ENCODE measurements around the gene OR2M2. TPM values are rescaled to one million over a fixed set of nuclear protein-coding genes. Genes with fewer than 3 reads are reported as not detected.

The OR2M2 gene
- total and polyA plus RNA-seq, 9 of the 15 experiments (the other 6 are each of a cell fraction or from before 2014, with no cell fraction given) = not detected

- ChIA-PET POLR2A (no interaction called here), CTCF (ENCODE audit: low intra/inter-chr PET ratio) (no interaction called here)
- Histone ChIP-seq H3K27ac (ENCODE audit: extremely low read depth, low read depth, low read length) (no peak within 1 kb of the TSS), H4K20me1 (replicated peaks; ENCODE audit: control insufficient read depth, insufficient read depth, low read length) (no peaks in the 10 kb centered on the region), H3K9me1 (ENCODE audit: control insufficient read depth, insufficient read depth, low read length) (no peaks in the 10 kb centered on the region), H3K79me2 (ENCODE audit: control insufficient read depth, insufficient read depth, low read length) (no peaks in the 10 kb centered on the region), H3K36me3 (ENCODE audit: control insufficient read depth, insufficient read depth, low read length) (no peaks in the 10 kb centered on the region), H3K4me3 (no peak within 1 kb of the TSS), H3K27me3 (ENCODE audit: control insufficient read depth in 2 of 2, insufficient read depth in 2 of 2, low read length in 2 of 2) (no peaks in the 10 kb centered on the region), H3K9ac (ENCODE audit: insufficient read depth in 1 of 2, low read depth in 2 of 2, low read length in 2 of 2) (no peak within 1 kb of the TSS), H3K9me3 (replicated peaks; ENCODE audit: control insufficient read depth, insufficient read depth, low read depth, low read length) (no peaks in the 10 kb centered on the region; the same call in 1 of the 2 replicates), H2AFZ (ENCODE audit: low read depth, low read length) (no peak within 1 kb of the TSS), H3K4me1 (replicated peaks in 1 of 2; ENCODE audit: control insufficient read depth in 2 of 2, insufficient read depth in 2 of 2, low read length in 2 of 2) (no peaks in the 10 kb centered on the region), H3K4me2 (ENCODE audit: insufficient read depth, low read length) (no peak within 1 kb of the TSS)
- TF ChIP-seq E2F8 (IDR thresholded peaks at IDR 0.05; ENCODE audit: low read depth, partially characterized antibody) = no peak
- TF ChIP-seq SIN3A (IDR thresholded peaks at IDR 0.05; ENCODE audit: borderline replicate concordance in 2 of 2, control insufficient read depth in 1 of 2, low read depth in 2 of 2, low read length in 2 of 2) = no peak
- TF ChIP-seq TRIM24 (IDR thresholded peaks at IDR 0.05) = no peak
- TF ChIP-seq HDGF (IDR thresholded peaks at IDR 0.05) = no peak
- no peak for TF ChIP-seq TGIF2 (CRISPR knock-in tag; IDR thresholded peaks at IDR 0.05)
- no peak for TF ChIP-seq ZFX (CRISPR knock-in tag; IDR thresholded peaks at IDR 0.05)
- no peak for TF ChIP-seq MTF1 (CRISPR knock-in tag; IDR thresholded peaks at IDR 0.05; ENCODE audit: borderline replicate concordance)
- no peak for TF ChIP-seq RNF2 (IDR thresholded peaks at IDR 0.05)
- TF ChIP-seq CBX3 (IDR thresholded peaks at IDR 0.05; ENCODE audit: borderline replicate concordance in 1 of 2, low read length in 2 of 2) = no peak
- no peak for TF ChIP-seq CSDE1 (IDR thresholded peaks at IDR 0.05)
- TF ChIP-seq NEUROD1 (IDR thresholded peaks at IDR 0.05; ENCODE audit: borderline replicate concordance, low read depth, low read length, partially characterized antibody) = no peak
- TF ChIP-seq NELFE (IDR thresholded peaks at IDR 0.05; ENCODE audit: insufficient read depth, insufficient read length) = no peak
- no peak for TF ChIP-seq NONO (IDR thresholded peaks at IDR 0.05; ENCODE audit: low read depth in 2 of 2, low read length in 1 of 2)
- TF ChIP-seq C11orf30 (IDR thresholded peaks at IDR 0.05; ENCODE audit: low read depth) = no peak
- TF ChIP-seq ZBTB5 (IDR thresholded peaks at IDR 0.05) = no peak
- no peak for DNase-seq (ENCODE audit: extremely low read depth in 1 of 4, low spot score in 3 of 4)
- intact Hi-C loops (cut with micrococcal nuclease) = no loop called here
- no TSS peak for BruUV-seq (replicated peaks)
- no peak for FAIRE-seq
- ATAC-seq = no peak
- in situ Hi-C loops (cut with MboI) = no loop called here
- WGBS (ENCODE audit: insufficient coverage, low coverage, missing lambda C conversion rate) = 2% methylated on average over 4 of the region's 4 CpGs
Observed at GRCh38 chr1:248196965-248197364, 22.3 kb downstream of the OR2M2 start, which contains the start of gene OR2M3. Gene OR2M3 (plus strand): TSS chr1:248197265. CDS start chr1:248203068, 5,803 bp downstream.
